IMR-90 (cell line): ENCODE results near the gene TMEM9B.

Experiments
- BHLHE40 ChIP-seq: fragments of 150-350 bp; IDR thresholded peaks from 2 replicates; pipeline ENCODE4 v1.6.1; 2016; ENCODE audit warnings: mild to moderate bottlenecking, low read depth, low read length
- CHD1 ChIP-seq: IDR thresholded peaks from 2 replicates; pipeline ENCODE4 v1.6.1; 2012; ENCODE audit warnings: low read depth, low read length, improper control_type of control experiment
- FOS ChIP-seq: fragments of 150-350 bp; IDR thresholded peaks from 2 replicates; pipeline ENCODE4 v1.6.1; 2016; ENCODE audit warnings: low read depth, low read length
- MAFK ChIP-seq: IDR thresholded peaks from 2 replicates; pipeline ENCODE4 v1.6.1; 2012; ENCODE audit warnings: low read depth, low read length, improper control_type of control experiment
- MXI1 ChIP-seq: IDR thresholded peaks from 2 replicates; pipeline ENCODE4 v1.6.1; 2012; ENCODE audit warnings: low read depth, mild to moderate bottlenecking, low read length, moderate library complexity, borderline replicate concordance
- NFE2L2 ChIP-seq: fragments of 150-350 bp; IDR thresholded peaks from 2 replicates; pipeline ENCODE4 v1.6.1; 2016; ENCODE audit warnings: low read depth, mild to moderate bottlenecking, low read length
- POLR2A ChIP-seq: IDR thresholded peaks from 2 replicates; pipeline ENCODE4 v1.6.1; 2012; ENCODE audit warnings: mild to moderate bottlenecking, low read depth, low read length
- RAD21 ChIP-seq: IDR thresholded peaks from 2 replicates; pipeline ENCODE4 v1.6.1; 2012; ENCODE audit warnings: low read length, improper control_type of control experiment
- RFX5 ChIP-seq: IDR thresholded peaks from 2 replicates; pipeline ENCODE4 v1.8.0; 2012; ENCODE audit warnings: low read depth, mild to moderate bottlenecking, low read length, moderate library complexity
- TF ChIP-seq, protein P1 (sequence below): conservative IDR thresholded peaks from 2 replicates; pipeline ENCODE4 v1.5.1; 2012; ENCODE audit warnings: mild to moderate bottlenecking, low read depth, low read length, improper control_type of control experiment
- TF ChIP-seq, protein P2 (sequence below): fragments of 150-350 bp; IDR thresholded peaks from 2 replicates; pipeline ENCODE4 v1.6.1; 2017; ENCODE audit warnings: mild to moderate bottlenecking, antibody characterized with exemption, low read length, low read depth

DNA sequence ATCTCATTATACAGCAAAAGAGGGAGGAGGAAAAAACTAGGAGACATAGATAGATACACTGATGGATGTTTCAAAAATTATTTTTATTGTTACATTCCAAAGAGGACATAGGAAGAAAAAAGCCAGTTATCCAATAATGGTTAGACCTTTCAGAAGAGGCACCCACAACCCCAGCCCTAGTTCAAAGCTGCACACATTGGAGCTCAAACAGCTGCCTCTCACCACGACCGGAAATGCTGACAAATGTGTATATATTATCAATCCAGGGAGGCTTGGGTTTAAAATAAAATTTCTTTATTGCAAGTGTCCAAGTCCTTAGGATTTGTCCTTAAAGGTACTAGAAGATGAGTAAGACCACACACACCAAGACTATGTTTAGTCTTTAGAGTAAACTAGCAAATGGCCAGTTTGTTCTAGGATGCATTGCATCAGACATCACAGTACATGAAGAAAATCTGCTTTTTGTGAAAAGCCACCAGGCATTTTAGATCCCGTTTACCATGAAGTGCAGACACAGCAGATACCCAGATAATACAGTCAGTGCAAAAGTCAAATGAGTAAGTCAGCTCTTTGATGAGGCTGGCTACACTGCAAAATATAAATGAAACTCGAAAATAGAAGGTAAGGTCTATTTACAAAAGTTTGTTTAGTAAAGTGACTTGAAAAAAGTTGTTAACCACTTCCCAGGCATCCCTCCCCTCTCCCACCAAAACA is 16.9 kb downstream of the TMEM9B start:
- TF ChIP-seq, protein P1, sequence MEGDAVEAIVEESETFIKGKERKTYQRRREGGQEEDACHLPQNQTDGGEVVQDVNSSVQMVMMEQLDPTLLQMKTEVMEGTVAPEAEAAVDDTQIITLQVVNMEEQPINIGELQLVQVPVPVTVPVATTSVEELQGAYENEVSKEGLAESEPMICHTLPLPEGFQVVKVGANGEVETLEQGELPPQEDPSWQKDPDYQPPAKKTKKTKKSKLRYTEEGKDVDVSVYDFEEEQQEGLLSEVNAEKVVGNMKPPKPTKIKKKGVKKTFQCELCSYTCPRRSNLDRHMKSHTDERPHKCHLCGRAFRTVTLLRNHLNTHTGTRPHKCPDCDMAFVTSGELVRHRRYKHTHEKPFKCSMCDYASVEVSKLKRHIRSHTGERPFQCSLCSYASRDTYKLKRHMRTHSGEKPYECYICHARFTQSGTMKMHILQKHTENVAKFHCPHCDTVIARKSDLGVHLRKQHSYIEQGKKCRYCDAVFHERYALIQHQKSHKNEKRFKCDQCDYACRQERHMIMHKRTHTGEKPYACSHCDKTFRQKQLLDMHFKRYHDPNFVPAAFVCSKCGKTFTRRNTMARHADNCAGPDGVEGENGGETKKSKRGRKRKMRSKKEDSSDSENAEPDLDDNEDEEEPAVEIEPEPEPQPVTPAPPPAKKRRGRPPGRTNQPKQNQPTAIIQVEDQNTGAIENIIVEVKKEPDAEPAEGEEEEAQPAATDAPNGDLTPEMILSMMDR = no peak
- TF ChIP-seq RAD21 (no peak), RFX5 (no peak), POLR2A (no peak), BHLHE40 (no peak), FOS (peak; percentile 8; the same call in 1 of the 2 replicates), MAFK (0 out of 2 replicates have a peak, but pooled peaks have one; percentile 1), NFE2L2 (no peak), CHD1 (no peak), MXI1 (no peak)
- TF ChIP-seq, protein P2, sequence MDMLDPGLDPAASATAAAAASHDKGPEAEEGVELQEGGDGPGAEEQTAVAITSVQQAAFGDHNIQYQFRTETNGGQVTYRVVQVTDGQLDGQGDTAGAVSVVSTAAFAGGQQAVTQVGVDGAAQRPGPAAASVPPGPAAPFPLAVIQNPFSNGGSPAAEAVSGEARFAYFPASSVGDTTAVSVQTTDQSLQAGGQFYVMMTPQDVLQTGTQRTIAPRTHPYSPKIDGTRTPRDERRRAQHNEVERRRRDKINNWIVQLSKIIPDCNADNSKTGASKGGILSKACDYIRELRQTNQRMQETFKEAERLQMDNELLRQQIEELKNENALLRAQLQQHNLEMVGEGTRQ = no peak
